Neutrophil (primary cell): ENCODE results near the gene PDLIM5.

ENCODE experiments used
- H3K27ac ChIP-seq: fragments of 200-600 bp; sonication (generic); 2 replicates; pipeline ENCODE4 v1.5.1; 2016; ENCODE audit warnings: mild to moderate bottlenecking, moderate library complexity
- H3K27me3 ChIP-seq: fragments of 200-600 bp; sonication (generic); 2 replicates; pipeline ENCODE4 v1.6.0; 2016; ENCODE audit warnings: mild to moderate bottlenecking
- H3K36me3 ChIP-seq: fragments of 200-600 bp; sonication (generic); 2 replicates; pipeline ENCODE4 v1.5.1; 2017
- H3K4me1 ChIP-seq, 2 experiments: fragments of 200-600 bp in 1 of 2; sonication (generic) in 1 of 2; 1 replicate in 1 of 2; 2 replicates in 1 of 2; pipeline versions ENCODE4 v1.5.1 to v1.6.1; 2013 to 2016; ENCODE audit warnings: low read depth in 1 of 2, low read length in 1 of 2, mild to moderate bottlenecking in 1 of 2, moderate library complexity in 1 of 2; ENCODE audit not compliant: control insufficient read depth in 1 of 2, insufficient read depth in 1 of 2
- H3K4me3 ChIP-seq, 2 experiments: fragments of 200-600 bp in 1 of 2; sonication (generic) in 1 of 2; 1 replicate in 1 of 2; 2 replicates in 1 of 2; pipeline ENCODE4 v1.5.1; 2013 to 2016; ENCODE audit warnings: low read depth in 1 of 2, low read length in 1 of 2, mild to moderate bottlenecking in 1 of 2, moderate library complexity in 1 of 2
- H3K9me3 ChIP-seq: fragments of 200-600 bp; sonication (generic); 2 replicates; pipeline ENCODE4 v1.5.1; 2016
- CTCF ChIP-seq: fragments of 200-600 bp; sonication (generic); IDR thresholded peaks from 2 replicates; pipeline ENCODE4 v1.5.1; 2016; ENCODE audit warnings: antibody characterized with exemption

PDLIM5 gene

DNA sequence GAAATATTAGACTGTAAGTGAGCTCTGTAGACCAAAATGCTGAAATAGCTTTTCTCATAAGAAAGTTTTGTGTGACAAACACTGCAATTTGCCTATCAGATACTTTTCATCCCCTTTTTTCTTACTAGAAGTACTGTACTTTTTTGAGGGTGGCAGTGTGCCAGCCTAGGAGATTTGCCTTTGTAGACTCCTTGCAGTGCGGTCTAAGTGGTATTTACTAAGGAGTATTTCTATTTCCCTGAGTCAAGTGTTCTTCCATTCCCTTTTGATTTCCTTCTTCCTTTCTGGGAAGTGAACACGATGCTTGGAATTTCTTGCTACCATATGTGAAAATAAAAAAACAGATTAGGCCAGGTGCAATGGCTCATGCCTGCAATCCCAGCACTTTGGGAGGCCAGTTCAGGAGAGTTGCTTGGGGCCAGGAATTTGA lies 34.6 kb downstream of the PDLIM5 start:
- peaks cover 9 to 10% of the 10 kb centered on the region in 2 experiments for H3K4me1 ChIP-seq
- no peaks in the 10 kb centered on the region for H3K9me3 ChIP-seq
- TF ChIP-seq CTCF = no peak
- no peak overlapping the region for H3K4me3 ChIP-seq
- H3K27ac ChIP-seq = no peak overlapping the region
- no peaks in the 10 kb centered on the region for H3K36me3 ChIP-seq
- no peaks in the 10 kb centered on the region for H3K27me3 ChIP-seq

- TF ChIP-seq CTCF = no peak
- no peak overlapping the region for H3K27ac ChIP-seq
- no peaks in the 10 kb centered on the region for H3K27me3 ChIP-seq
- peaks cover 9 to 10% of the 10 kb centered on the region in 2 experiments for H3K4me1 ChIP-seq
- no peaks in the 10 kb centered on the region for H3K36me3 ChIP-seq
- H3K4me3 ChIP-seq = no peak overlapping the region
- H3K9me3 ChIP-seq = no peaks in the 10 kb centered on the region
These were observed 36.9 kb downstream of the PDLIM5 start for GRCh38 chr4:94488670-94489069.

GRCh38 chr4:94489098-94489497 lies 37.4 kb downstream of the PDLIM5 start:
- no peak for TF ChIP-seq CTCF
- Histone ChIP-seq H3K4me3 (no peak overlapping the region), H3K4me1 (peaks cover 9 to 10% of the 10 kb centered on the region in 2 experiments), H3K27me3 (no peaks in the 10 kb centered on the region), H3K9me3 (no peaks in the 10 kb centered on the region), H3K27ac (no peak overlapping the region), H3K36me3 (no peaks in the 10 kb centered on the region)

- no peaks in the 10 kb centered on the region for H3K36me3 ChIP-seq
- H3K27ac ChIP-seq = no peak overlapping the region
- no peaks in the 10 kb centered on the region for H3K27me3 ChIP-seq
- H3K4me3 ChIP-seq = no peak overlapping the region
- peaks cover 3 to 6% of the 10 kb centered on the region in 2 experiments for H3K4me1 ChIP-seq
- no peaks in the 10 kb centered on the region for H3K9me3 ChIP-seq
- TF ChIP-seq CTCF = no peak
These were observed 38.7 kb downstream of the PDLIM5 start for GRCh38 chr4:94490437-94490836.

- H3K27me3 ChIP-seq = no peaks in the 10 kb centered on the region
- no peaks in the 10 kb centered on the region for H3K9me3 ChIP-seq
- H3K4me3 ChIP-seq = no peak overlapping the region
- no peaks in the 10 kb centered on the region for H3K36me3 ChIP-seq
- H3K4me1 ChIP-seq = no peaks in the 10 kb centered on the region
- H3K27ac ChIP-seq = no peak overlapping the region
- TF ChIP-seq CTCF = no peak
These were observed 39.6 kb downstream of the PDLIM5 start for GRCh38 chr4:94491322-94491721.

DNA sequence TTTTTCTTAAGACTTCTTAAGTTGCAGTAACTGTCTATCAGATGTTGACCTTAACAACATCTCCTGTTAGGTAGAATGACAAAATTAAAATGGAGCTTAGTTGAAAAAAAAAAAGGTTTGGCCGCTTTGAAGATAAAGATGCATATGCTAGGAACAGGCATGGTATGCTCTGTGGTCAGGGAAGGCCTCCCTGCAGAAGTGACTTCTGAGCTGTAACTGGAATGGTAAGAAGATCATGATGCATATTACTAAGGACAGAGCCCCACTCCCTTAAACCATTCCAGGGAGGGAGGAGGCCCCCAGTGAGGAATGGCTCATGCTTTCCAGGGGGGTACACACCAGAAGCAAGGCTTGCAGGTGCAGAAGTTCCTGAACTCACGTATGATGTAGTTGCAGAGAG lies 43.7 kb downstream of the PDLIM5 start:
- Histone ChIP-seq H3K27ac (no peak overlapping the region), H3K36me3 (no peaks in the 10 kb centered on the region)
- no peak for TF ChIP-seq CTCF

More for the DNA sequence above, 43.7 kb downstream of the PDLIM5 start:
- Histone ChIP-seq H3K9me3 (no peaks in the 10 kb centered on the region), H3K27me3 (no peaks in the 10 kb centered on the region), H3K4me3 (no peak overlapping the region), H3K4me1 (no peaks in the 10 kb centered on the region)
